Mesendoderm (in vitro differentiated cells): Measurements from ENCODE around the gene MPZL1.

Source experiments
- DNase-seq: peaks from one replicate; pipeline ENCODE4 v3.0.0; 2013
- H2AK5ac ChIP-seq: 2 replicates; pipeline ENCODE4 v1.6.1; 2013; ENCODE audit warnings: low read length, inconsistent platforms
- H2BK120ac ChIP-seq: 2 replicates; pipeline ENCODE4 v1.6.1; 2013; ENCODE audit warnings: low read depth, mild to moderate bottlenecking, low read length, moderate library complexity, mixed read lengths
- H2BK15ac ChIP-seq: replicated peaks from 2 replicates; pipeline ENCODE4 v1.6.1; 2013; ENCODE audit warnings: low read depth, mild to moderate bottlenecking, moderate library complexity
- H2BK5ac ChIP-seq: 2 replicates; pipeline ENCODE4 v1.6.1; 2013; ENCODE audit warnings: low read length, inconsistent platforms
- H3K18ac ChIP-seq: 2 replicates; pipeline ENCODE4 v1.6.1; 2013; ENCODE audit warnings: mild to moderate bottlenecking, low read length, mixed read lengths
- H3K23ac ChIP-seq: one replicate; pipeline ENCODE4 v1.6.1; 2013; ENCODE audit warnings: low read length
- H3K27ac ChIP-seq: 2 replicates; pipeline ENCODE4 v1.5.1; 2013; ENCODE audit warnings: low read depth, mild to moderate bottlenecking, inconsistent platforms, low read length, moderate library complexity
- H3K27me3 ChIP-seq: 2 replicates; pipeline ENCODE4 v1.6.1; 2013; ENCODE audit warnings: low read length, control low read depth, mild to moderate bottlenecking, inconsistent platforms; ENCODE audit not compliant: insufficient read depth, poor library complexity
- H3K36me3 ChIP-seq: 2 replicates; pipeline ENCODE4 v1.6.1; 2013; ENCODE audit warnings: low read length, inconsistent platforms; ENCODE audit not compliant: control insufficient read depth, insufficient read depth
- H3K4ac ChIP-seq: one replicate; pipeline ENCODE4 v1.6.1; 2013; ENCODE audit warnings: low read depth, mild to moderate bottlenecking, low read length, moderate library complexity
- H3K4me1 ChIP-seq: 2 replicates; pipeline ENCODE4 v1.6.1; 2013; ENCODE audit warnings: low read depth, low read length, inconsistent platforms; ENCODE audit not compliant: control insufficient read depth
- H3K4me2 ChIP-seq: 2 replicates; pipeline ENCODE4 v1.6.1; 2013; ENCODE audit warnings: low read length
- H3K4me3 ChIP-seq: 2 replicates; pipeline ENCODE4 v1.5.1; 2013; ENCODE audit warnings: mild to moderate bottlenecking, low read length
- H3K56ac ChIP-seq: one replicate; pipeline ENCODE4 v1.6.1; 2013; ENCODE audit warnings: low read length
- H3K79me1 ChIP-seq: 2 replicates; pipeline ENCODE4 v1.6.1; 2013; ENCODE audit warnings: low read length, inconsistent platforms
- H3K79me2 ChIP-seq: 2 replicates; pipeline ENCODE4 v1.6.1; 2013; ENCODE audit warnings: mild to moderate bottlenecking, low read length; ENCODE audit not compliant: control insufficient read depth, insufficient read depth
- H3K9ac ChIP-seq: 2 replicates; pipeline ENCODE4 v1.6.1; 2013; ENCODE audit warnings: low read length, inconsistent platforms
- H4K5ac ChIP-seq: one replicate; pipeline ENCODE4 v1.6.1; 2013; ENCODE audit warnings: low read length
- H4K8ac ChIP-seq: one replicate; pipeline ENCODE4 v1.6.1; 2013; ENCODE audit warnings: low read depth, mild to moderate bottlenecking, control low read depth, low read length, moderate library complexity
- WGBS: extraction: QIAGEN DNeasy Blood & Tissue Kit; methylation state at CpG from one replicate; pipeline ENCODE4 v1.1.7; 2013; ENCODE audit warnings: low lambda C conversion rate, missing lambda C conversion rate; ENCODE audit not compliant: insufficient coverage; ENCODE audit errors: extremely low coverage; 5-methylcytosine and 5-hydroxymethylcytosine counted together

MPZL1 gene

DNA sequence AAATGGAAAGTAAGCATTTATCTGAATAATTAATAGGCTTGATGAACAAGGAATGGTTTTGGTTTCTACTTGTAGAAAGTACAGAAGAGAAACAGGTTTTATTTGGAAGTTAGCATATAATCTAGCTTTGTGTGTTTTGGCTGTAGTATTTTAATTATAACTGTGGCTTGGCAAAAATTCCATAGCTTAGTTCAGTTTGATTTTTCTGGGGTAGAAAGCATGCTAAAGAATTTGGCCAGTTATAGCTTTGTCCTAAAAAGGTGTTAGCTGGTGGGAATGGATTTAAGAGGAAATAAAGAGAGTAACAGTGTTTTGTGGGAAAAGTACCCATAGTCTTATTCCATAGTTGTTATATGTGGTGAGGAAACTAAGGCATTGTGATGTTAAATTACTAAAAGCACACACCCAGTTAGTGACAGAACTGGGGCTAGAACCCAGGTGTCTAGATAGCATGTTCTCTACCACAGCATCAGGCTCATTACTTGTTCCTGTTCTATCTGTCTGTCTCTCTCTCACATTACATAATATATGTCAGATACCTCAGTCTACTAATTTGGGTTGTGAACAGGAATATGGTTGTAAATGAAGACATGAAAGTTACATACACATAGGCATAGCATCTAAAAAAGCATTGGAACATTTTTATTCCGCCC lies 55.0 kb downstream of the MPZL1 start:
- Histone ChIP-seq H3K4me1 (no peaks in the 10 kb centered on the region), H4K5ac (no peak overlapping the region), H4K8ac (no peak overlapping the region), H2BK5ac (no peak overlapping the region), H3K4me2 (no peak overlapping the region), H3K36me3 (peaks cover 11% of the 10 kb centered on the region), H2BK120ac (no peak overlapping the region), H2AK5ac (no peak overlapping the region), H3K27me3 (no peaks in the 10 kb centered on the region), H3K79me2 (peaks cover 1% of the 10 kb centered on the region), H3K18ac (no peak overlapping the region), H3K79me1 (peaks cover 15% of the 10 kb centered on the region), H3K23ac (no peak overlapping the region), H3K56ac (no peak overlapping the region), H3K9ac (no peak overlapping the region), H3K27ac (no peak overlapping the region), H3K4me3 (no peak overlapping the region), H2BK15ac (no peak overlapping the region), H3K4ac (no peak overlapping the region)
- DNase-seq = no peak
- WGBS = no CpG with 5 or more reads among the region's 1 CpG

DNA sequence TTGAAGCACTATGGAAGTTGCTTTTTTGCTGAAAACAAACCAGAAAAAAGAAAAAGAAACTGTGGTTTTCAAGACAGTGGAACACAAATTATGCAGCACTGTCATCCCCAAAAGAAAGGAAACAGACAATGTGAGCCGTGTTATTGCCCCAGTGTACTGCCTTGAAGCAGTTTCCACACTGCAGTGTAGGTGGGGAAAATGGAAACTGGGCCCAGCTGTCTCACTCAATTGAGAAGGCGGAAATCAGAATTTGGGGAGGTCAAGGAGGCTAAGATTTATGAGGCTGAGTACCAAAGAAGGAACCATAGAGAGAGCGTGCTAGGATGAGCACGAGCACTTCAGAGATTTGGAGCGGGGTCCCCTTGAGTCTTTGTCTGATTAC lies 55.5 kb downstream of the MPZL1 start:
- Histone ChIP-seq H3K23ac (no peak overlapping the region), H3K79me1 (peaks cover 14% of the 10 kb centered on the region), H3K9ac (no peak overlapping the region), H3K18ac (no peak overlapping the region), H4K8ac (no peak overlapping the region), H3K4me1 (no peaks in the 10 kb centered on the region), H3K4me2 (no peak overlapping the region), H3K4me3 (no peak overlapping the region), H3K27me3 (no peaks in the 10 kb centered on the region), H3K79me2 (peaks cover 1% of the 10 kb centered on the region), H3K4ac (no peak overlapping the region), H3K56ac (no peak overlapping the region), H3K36me3 (peaks cover 11% of the 10 kb centered on the region), H3K27ac (no peak overlapping the region), H2AK5ac (no peak overlapping the region), H2BK5ac (no peak overlapping the region), H2BK15ac (no peak overlapping the region), H2BK120ac (no peak overlapping the region), H4K5ac (no peak overlapping the region)
- no peak for DNase-seq
- WGBS = no CpG with 5 or more reads among the region's 5 CpGs

DNA sequence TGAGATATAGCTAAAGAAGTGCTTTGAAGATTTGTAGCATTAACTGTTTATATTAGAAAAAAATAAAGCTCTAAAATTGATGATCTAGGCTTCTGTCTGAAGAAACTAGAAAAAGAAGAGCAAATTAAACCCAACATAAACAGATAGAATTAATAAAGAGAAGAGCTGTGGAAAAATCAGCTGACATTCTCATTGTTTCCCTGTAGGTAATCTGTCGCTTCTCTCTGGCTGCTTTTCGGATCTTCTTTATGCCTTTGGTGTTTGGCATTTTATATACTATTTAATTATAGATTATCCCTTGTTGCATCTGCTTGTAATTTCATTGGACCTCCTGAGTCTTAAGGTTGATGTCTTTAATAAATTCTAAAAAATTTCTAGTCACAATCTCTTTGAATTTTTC lies 59.8 kb downstream of the MPZL1 start:
- H2AK5ac ChIP-seq = no peak overlapping the region
- H2BK120ac ChIP-seq = no peak overlapping the region
- H3K4me3 ChIP-seq = no peak overlapping the region
- H3K27ac ChIP-seq = no peak overlapping the region
- H3K4ac ChIP-seq = no peak overlapping the region
- no peak for DNase-seq
- no peaks in the 10 kb centered on the region for H3K27me3 ChIP-seq
- H3K79me1 ChIP-seq = peaks cover 10% of the 10 kb centered on the region
- no peak overlapping the region for H4K5ac ChIP-seq
- WGBS = no CpG with 5 or more reads among the region's 2 CpGs
- no peak overlapping the region for H3K9ac ChIP-seq
- H3K4me2 ChIP-seq = no peak overlapping the region
- H4K8ac ChIP-seq = no peak overlapping the region
- no peaks in the 10 kb centered on the region for H3K79me2 ChIP-seq
- no peak overlapping the region for H3K56ac ChIP-seq
- H3K4me1 ChIP-seq = no peaks in the 10 kb centered on the region
- no peak overlapping the region for H2BK5ac ChIP-seq
- H3K18ac ChIP-seq = no peak overlapping the region
- no peak overlapping the region for H2BK15ac ChIP-seq
- H3K23ac ChIP-seq = no peak overlapping the region
- peaks cover 3% of the 10 kb centered on the region for H3K36me3 ChIP-seq

DNA sequence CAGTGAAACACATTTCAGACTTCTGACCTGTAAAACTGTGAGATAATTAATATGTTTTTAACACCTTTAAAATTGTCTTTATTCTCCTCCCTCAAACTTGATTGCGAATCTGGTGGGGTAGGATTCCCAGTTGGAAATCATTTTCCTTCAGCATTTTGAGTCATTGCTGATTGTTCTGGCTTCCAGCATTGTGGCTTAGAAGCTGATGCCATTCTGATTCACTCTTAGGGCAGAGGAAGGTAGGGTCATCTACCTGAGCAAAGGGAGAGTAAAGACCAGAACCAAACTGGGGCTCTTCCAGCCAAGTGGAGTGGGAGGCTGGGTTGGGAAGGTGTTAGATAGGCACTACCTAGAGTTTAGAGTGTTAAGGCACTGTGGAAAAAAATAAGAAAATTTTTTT lies 61.2 kb downstream of the MPZL1 start:
- Histone ChIP-seq H3K23ac (no peak overlapping the region), H2BK120ac (no peak overlapping the region), H3K27ac (no peak overlapping the region), H3K56ac (no peak overlapping the region), H3K27me3 (no peaks in the 10 kb centered on the region), H3K79me2 (no peaks in the 10 kb centered on the region), H3K4ac (no peak overlapping the region), H3K36me3 (no peaks in the 10 kb centered on the region), H2BK5ac (no peak overlapping the region), H2AK5ac (no peak overlapping the region), H4K8ac (no peak overlapping the region), H4K5ac (no peak overlapping the region), H2BK15ac (no peak overlapping the region), H3K79me1 (peaks cover 8% of the 10 kb centered on the region), H3K9ac (no peak overlapping the region), H3K18ac (no peak overlapping the region), H3K4me3 (no peak overlapping the region), H3K4me1 (no peaks in the 10 kb centered on the region), H3K4me2 (no peak overlapping the region)
- no peak for DNase-seq
- no CpG with 5 or more reads among the region's 1 CpG for WGBS

DNA sequence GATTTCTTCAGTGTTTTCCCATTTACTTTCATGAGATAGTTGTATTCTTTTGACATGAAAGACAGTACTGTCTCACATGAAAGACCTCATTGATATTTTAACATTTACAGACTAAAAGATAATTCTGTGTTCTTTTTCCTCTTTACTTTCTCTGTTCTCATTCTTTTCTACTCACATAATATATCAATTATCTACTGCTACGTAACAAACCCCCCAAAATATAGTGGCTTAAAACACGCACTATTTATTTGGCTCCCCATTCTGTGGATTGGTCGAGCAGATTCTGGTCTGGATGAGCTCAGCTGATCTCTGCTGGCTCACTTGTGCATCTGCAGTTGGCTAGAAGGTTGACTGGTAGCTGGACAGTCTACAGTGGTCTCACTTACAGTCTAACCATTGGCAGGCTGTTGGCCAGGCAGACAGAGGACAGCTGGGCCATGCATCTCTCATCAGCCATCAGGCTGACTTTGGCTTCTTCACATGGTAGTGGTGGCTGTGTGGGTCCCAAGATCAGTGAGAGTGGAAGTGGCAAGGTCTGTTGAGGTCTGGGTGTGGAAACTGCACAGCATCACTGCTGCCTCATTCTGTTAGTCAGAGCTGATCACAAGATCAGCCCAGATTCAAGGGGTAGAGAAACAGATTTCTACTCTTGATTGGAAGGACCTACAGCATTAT lies 63.2 kb downstream of the MPZL1 start:
- no peak overlapping the region for H2BK5ac ChIP-seq
- H3K9ac ChIP-seq = no peak overlapping the region
- H3K4me1 ChIP-seq = no peaks in the 10 kb centered on the region
- no peak overlapping the region for H3K4me2 ChIP-seq
- H3K56ac ChIP-seq = no peak overlapping the region
- no peak overlapping the region for H3K4me3 ChIP-seq
- peaks cover 8% of the 10 kb centered on the region for H3K79me1 ChIP-seq
- no peak overlapping the region for H2AK5ac ChIP-seq
- H3K36me3 ChIP-seq = peaks cover 4% of the 10 kb centered on the region
- H4K5ac ChIP-seq = no peak overlapping the region
- no peak overlapping the region for H4K8ac ChIP-seq
- 100% methylated on average over 2 of the region's 3 CpGs for WGBS
- no peak overlapping the region for H2BK15ac ChIP-seq
- no peak overlapping the region for H3K4ac ChIP-seq
- no peak overlapping the region for H3K27ac ChIP-seq
- no peaks in the 10 kb centered on the region for H3K27me3 ChIP-seq
- H2BK120ac ChIP-seq = no peak overlapping the region
- H3K18ac ChIP-seq = no peak overlapping the region
- no peaks in the 10 kb centered on the region for H3K79me2 ChIP-seq
- H3K23ac ChIP-seq = no peak overlapping the region
- no peak for DNase-seq

DNA sequence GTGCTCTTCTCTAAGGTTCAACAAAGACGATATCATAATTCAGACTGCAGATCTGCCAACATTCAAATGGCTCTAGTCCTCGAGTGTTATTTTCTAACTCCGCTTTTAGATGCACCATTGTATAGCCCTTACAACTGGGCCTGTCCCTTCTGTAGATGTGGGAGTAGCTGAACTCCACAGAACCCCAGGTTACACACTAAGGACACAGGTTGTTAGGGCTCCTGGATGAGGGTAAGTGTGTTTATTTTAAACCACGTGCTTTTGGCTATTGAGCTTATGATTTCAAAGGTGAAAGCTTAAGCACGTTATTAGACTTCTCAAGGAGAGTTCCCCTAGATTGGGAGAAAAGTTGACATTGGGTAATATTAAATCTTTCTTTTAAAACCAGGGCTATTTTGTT lies 64.7 kb downstream of the MPZL1 start:
- Histone ChIP-seq H3K79me1 (peaks cover 11% of the 10 kb centered on the region), H3K4me2 (no peak overlapping the region), H2BK120ac (no peak overlapping the region), H2AK5ac (no peak overlapping the region), H2BK15ac (no peak overlapping the region), H3K18ac (no peak overlapping the region), H3K4ac (no peak overlapping the region), H3K9ac (no peak overlapping the region), H3K27me3 (no peaks in the 10 kb centered on the region), H3K23ac (no peak overlapping the region), H4K8ac (no peak overlapping the region), H3K79me2 (no peaks in the 10 kb centered on the region), H2BK5ac (no peak overlapping the region), H3K4me3 (no peak overlapping the region), H3K36me3 (peaks cover 9% of the 10 kb centered on the region), H4K5ac (no peak overlapping the region), H3K56ac (no peak overlapping the region), H3K4me1 (peaks cover 2% of the 10 kb centered on the region), H3K27ac (no peak overlapping the region)
- no peak for DNase-seq
- no CpG with 5 or more reads among the region's 5 CpGs for WGBS
